HG02763 (cell line): ENCODE data around the gene TRHDE.

ENCODE experiments used
- ATAC-seq: cut with Tn5 transposase; IDR thresholded peaks from one replicate; pipeline ENCODE4 v1.9.1; 2021; ENCODE audit warnings: mild to moderate bottlenecking, moderate library complexity; ENCODE audit not compliant: unreplicated experiment

TRHDE gene

GRCh38 chr12:72272091-72272661 lies at the start of gene TRHDE:
Gene TRHDE (plus strand): TSS chr12:72272370. CDS start chr12:72272644, 274 bp downstream.
- ATAC-seq, result no peak

GRCh38 chr12:72226510-72226909 lies 45.7 kb upstream of the TRHDE start:
- no peak for ATAC-seq

- ATAC-seq, result no peak
Measured at GRCh38 chr12:72228424-72228823, 43.7 kb upstream of the TRHDE start.

- no peak for ATAC-seq
Measured at GRCh38 chr12:72230589-72230988, 41.6 kb upstream of the TRHDE start.

GRCh38 chr12:72234886-72235285 lies 37.3 kb upstream of the TRHDE start:
- ATAC-seq, result no peak

GRCh38 chr12:72236071-72236705 lies 36.0 kb upstream of the TRHDE start:
- ATAC-seq, result no peak

- ATAC-seq, result no peak
Measured at GRCh38 chr12:72241552-72241951, 30.6 kb upstream of the TRHDE start.

- ATAC-seq, result no peak
Measured at GRCh38 chr12:72242946-72243345, 29.2 kb upstream of the TRHDE start.

GRCh38 chr12:72246370-72246769 lies 25.8 kb upstream of the TRHDE start:
- no peak for ATAC-seq

- ATAC-seq, result no peak
Measured at GRCh38 chr12:72250346-72250745, 21.8 kb upstream of the TRHDE start.

GRCh38 chr12:72256725-72257124 lies 15.4 kb upstream of the TRHDE start:
- ATAC-seq, result no peak

GRCh38 chr12:72261885-72262284 lies 10.3 kb upstream of the TRHDE start:
- ATAC-seq, result no peak

GRCh38 chr12:72264548-72265175 lies 7.5 kb upstream of the TRHDE start:
- ATAC-seq, result no peak

- no peak for ATAC-seq
Measured at GRCh38 chr12:72267974-72268373, 4.2 kb upstream of the TRHDE start.

GRCh38 chr12:72268386-72268785 lies 3.8 kb upstream of the TRHDE start:
- ATAC-seq, result no peak

- no peak for ATAC-seq
Measured at GRCh38 chr12:72269491-72269890, 2.7 kb upstream of the TRHDE start.

- ATAC-seq, result no peak
Measured at GRCh38 chr12:72270246-72270645, 1.9 kb upstream of the TRHDE start.

- ATAC-seq, result no peak
Measured at GRCh38 chr12:72270961-72271360, 1.2 kb upstream of the TRHDE start.

GRCh38 chr12:72271451-72272090 lies 599 bp upstream of the TRHDE start:
- ATAC-seq, result no peak

- ATAC-seq, result no peak
Measured at GRCh38 chr12:72272731-72273498, 745 bp downstream of the TRHDE start.

GRCh38 chr12:72273499-72273837 lies 1.3 kb downstream of the TRHDE start:
- ATAC-seq, result no peak
